Activated T-cell treated with anti-CD3 and anti-CD28 coated beads, Interleukin-2, amount 50 U/mL, for 1 hour (primary cell): Measurements from ENCODE around the gene ZSCAN31.
"Not testable (repeated sequence)": the region's sequence is repeated elsewhere in the genome, so short reads cannot be mapped to it uniquely, and the experiment has no call there.

ENCODE experiments used
- DNase-seq: peaks from one replicate; pipeline ENCODE4 v3.0.0-alpha.2; 2020

The ZSCAN31 gene

DNA sequence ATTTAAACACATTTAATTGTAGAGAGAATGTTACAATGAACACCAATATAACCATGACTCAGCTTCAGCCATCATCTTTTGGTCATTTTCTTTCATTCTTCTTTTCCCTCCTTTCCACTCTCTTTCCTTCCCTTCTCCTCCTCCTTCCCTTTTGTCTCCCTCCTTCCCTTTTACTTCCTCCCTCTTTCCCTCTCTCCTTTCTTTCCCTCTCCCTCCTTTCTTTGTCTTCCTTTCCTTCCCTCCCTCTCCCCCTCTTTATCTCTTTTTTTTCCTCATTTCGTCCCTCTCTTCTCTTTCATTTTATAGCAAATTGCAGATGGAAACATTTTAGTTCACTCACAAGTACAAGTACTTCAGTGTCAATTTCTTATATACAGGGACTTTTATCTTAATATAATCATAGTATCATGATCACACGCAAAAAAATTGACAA lies 15.6 kb upstream of the ZSCAN31 start:
- no peak for DNase-seq

DNA sequence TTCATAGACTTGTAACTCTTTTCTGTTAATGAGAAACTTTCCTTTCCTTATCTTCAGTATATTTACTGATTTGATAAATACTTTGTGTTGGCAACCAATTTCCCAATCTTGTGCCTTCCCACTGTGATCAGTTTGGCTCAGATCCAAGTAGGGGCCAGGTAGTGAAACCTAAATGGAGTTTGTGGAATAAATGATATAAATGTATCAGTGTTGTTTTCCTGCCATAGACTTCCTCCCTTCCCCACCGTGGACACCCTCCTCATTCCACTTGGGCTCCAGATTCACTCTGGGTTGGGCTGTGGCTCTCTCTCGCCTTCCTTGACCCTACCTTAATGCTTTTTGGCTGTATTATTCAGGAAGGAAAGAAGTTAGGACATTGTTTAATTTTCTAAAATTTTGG lies 15.1 kb upstream of the ZSCAN31 start:
- no peak for DNase-seq

GRCh38 chr6:28349892-28350737 lies 14.2 kb upstream of the ZSCAN31 start, which contains the start of gene ZKSCAN3:
ZKSCAN3 (plus strand) TSS chr6:28349947; CDS start chr6:28359587, 9,640 bp downstream.
- DNase-seq = peak; percentile 80

DNA sequence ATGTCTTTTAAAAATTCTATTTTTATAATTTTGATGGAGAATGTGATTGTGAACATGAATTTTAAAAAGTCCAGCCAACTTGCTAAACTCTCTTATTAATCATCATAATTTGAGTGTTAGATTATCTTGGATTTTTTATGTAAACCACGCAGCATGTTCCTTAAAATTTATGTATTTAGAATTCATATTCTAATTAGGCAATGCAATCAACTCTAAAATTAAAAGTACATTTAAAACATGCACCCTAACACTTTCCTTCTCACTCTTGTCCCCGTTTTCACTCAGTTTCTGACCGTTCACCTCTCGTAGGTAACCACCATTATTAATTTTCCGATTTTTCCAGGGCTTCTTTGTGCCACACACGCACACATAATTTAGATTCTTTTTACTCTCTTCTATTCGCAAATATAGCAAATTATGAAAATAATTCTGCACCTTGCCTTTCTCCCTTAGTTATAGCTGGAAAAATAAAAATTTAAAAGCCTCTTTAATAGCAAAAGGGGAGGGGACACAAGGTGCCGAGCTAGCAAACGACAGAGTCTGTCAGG lies 13.5 kb upstream of the ZSCAN31 start:
- DNase-seq = no peak

DNA sequence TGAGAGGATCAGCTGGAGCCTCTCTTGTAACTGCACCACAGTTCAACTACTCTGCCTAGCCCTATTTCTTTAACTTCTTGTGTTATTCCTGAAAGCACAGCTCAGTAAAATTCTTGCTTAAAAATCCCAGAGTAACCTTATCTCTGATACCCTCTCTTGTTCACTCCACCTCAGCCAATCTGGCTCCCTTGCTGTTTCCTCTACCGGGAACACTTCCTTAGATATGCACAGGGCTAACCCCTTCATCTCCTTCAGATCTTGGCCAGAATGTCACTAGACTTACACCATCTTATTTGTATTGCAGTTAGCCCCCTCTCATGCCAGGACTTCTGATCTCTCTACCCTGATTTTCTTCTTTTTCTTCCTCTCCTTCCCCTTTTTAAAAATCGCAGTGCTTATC lies 11.2 kb upstream of the ZSCAN31 start:
- no peak for DNase-seq

DNA sequence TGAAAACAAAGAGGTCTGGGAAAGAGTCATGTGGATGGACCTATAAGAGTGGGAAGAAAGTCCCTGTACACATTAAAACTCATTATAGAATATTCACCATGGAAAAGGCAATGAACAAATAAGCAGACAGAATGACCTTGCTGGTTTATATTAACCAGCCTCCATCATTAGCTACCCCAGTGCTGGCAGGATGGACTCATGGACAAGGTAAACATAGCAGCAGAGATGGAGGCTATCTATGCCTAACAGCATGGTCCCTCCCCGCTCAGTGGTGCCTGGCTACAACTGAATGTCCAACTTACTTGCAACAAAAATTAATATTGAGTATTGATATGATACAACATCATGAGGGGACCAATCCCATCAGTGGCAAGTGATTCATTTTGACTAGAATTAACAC lies 9.3 kb upstream of the ZSCAN31 start:
- DNase-seq = no peak

DNA sequence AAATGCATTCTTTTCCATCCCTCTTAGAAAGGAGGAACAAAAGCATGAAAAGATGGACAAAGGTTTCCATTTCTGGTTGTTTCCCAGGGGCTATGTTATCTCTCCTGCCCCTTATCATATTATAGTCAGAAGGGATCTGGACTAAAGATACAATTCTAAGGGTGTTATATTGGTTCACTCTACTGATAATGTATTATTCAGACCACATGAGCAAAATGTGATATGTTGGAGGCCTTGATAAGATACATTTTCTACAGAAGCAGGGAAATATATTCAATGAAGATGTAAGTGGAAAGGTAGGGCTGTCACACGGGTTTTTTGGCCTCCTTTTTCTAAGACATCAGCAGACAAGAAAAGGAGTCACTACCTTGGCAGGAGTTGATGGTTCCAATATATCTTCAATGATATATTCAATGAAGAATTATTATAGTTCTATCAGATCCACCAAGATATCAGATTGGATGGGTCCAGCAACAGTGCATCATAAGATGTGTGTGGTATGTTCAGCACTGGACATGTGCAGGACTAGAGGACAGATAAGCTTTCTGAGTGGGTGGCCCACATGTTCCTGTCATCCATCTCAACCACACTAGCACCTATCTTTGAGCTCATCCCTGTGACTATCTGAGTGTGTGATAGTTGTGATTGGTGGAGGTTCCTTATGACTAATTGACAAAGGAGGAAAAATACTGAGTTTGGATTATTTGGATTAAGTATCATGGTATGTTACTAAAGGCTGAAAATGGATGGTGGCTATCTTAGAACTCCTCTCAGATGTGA lies 8.1 kb upstream of the ZSCAN31 start:
- no peak for DNase-seq

- DNase-seq = no peak
Observed at GRCh38 chr6:28340310-28341095, 4.6 kb upstream of the ZSCAN31 start.

DNA sequence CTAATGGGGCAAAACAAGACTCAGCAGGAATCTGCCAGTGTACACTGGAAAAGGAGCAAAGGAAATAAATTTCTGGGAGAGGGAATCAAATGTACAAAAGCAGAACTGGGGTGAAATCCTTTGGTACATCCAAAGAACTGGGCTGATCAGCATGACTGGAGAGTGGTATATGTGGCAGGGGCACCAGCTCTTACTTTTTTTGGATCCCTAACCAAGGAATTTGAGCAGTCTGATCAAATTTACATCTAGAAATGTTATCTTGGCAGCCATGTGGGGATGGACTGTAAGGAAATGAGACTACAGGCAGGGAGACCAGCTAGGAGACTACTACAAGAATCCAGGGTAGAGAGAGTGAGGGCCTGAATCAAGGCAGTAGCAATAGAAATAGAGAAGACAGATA lies 1.2 kb upstream of the ZSCAN31 start:
- no peak for DNase-seq

DNA sequence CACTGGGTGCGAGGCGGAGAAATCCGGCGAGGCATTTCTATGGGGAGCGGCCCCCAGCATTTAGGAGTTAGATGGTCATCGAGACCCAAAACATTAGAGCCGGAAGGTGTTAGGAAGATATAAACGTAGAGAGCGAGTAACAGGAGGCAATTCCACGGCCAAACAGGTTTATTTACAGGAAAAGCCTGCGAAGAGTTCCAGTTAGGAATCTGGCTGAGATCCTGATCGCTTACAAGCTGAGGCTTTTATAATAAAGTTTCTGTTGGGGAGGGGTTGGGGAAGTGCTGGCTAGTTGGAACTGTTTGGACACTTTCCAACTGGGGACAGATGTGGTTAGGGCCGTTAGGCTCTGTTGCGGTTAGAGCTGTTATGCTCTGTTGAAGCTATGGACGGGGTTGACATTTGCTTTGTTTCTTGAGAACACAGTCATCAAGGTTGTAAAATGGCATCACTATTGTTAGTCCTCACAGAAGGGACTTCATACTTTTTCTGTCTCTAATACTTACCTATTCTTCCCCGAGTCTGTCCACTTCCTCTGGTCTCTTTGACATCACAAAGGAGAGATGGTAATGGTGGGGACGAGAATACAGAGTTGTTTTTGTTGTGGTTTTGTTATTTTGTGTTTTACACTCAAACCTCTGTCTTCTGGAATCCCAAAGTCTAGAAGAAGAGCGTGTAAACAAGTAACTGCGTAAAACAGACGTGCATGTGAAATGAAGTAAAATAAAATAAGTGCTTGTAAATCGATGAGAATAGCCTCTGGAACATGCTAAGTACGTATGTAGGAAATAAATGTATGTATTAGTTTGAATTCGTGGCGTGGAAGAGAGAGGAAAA lies 554 bp upstream of the ZSCAN31 start:
- DNase-seq = no peak

DNA sequence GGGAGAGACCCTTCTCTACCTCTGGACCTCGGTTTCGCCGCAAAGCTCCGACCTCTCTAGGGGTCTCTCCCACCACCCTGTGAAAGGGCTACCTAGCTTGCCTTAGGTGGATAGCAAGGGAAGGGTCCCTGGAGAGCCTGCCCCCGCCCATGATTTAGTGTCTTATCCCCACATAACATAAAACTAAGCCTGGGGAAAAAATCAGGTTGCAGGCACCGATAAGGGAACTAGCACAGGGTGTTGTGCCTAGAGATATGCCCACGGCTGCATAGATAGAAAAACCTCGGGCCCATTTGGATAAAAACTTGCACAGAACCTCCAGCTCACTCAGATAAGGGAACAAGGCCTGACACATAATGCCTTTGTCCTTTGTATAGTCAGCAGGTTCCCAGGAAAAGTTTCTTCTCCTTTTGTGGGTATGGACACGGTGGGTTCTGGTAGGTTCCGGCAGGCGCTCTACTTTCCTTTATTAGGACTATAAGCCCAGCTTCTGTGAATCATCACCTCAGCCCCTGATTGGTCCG lies 846 bp downstream of the ZSCAN31 start:
- no peak for DNase-seq

DNA sequence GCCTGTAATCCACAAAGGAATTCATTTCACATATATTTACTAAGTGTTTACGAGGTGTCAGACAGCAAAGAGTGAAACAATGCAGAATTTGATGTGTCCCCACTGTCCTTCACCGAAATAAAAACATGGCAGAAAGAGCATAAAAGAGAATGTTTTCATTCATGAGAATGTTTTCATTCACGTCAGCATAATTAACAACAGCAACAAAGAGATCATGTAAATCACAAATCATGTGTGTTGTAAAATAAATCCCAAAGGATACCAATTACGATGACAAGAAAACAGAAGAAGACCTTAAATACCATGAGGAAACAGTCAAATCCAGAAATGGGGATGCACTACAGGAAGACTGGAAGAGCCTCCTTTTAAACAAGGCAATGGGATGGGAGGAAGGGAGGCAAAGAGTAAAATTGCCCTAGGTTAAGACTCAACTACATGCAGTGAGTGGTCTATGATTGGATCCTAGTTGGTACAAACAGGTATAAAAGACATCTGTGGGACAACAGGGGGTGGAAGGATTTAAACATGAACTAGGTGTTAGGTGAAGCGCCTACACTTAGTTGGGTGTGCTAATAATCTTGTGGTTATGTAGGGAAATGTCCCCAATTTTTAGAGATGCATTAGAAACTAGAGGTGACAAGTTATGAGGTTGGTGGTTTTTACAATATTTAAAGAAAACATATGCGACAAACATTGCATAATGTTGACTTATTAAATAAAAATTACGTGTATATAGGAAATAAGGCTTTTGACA lies 1.5 kb downstream of the ZSCAN31 start:
- no peak for DNase-seq

GRCh38 chr6:28333599-28334018 lies 2.3 kb downstream of the ZSCAN31 start:
- DNase-seq = no peak

DNA sequence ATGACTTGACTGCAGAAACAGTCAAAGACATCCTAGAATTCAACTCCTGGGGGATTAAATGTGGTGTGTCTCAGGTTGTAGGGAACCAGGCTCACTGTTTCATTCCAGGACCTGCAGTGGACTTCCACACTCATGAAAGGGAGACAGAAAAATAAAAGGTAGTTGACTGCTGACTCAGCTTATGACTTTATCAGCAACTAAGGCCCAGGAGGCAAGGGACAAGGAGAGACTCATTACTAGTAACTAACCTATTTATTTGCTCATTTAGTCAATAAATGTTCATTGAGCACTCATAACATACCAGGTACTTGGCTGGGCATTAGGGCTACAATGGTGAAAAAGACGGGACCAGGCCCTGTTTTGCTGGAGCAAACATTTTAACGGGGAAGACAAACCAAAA lies 2.9 kb downstream of the ZSCAN31 start:
- no peak for DNase-seq

GRCh38 chr6:28330041-28330440 lies 5.9 kb downstream of the ZSCAN31 start:
- DNase-seq = no peak

DNA sequence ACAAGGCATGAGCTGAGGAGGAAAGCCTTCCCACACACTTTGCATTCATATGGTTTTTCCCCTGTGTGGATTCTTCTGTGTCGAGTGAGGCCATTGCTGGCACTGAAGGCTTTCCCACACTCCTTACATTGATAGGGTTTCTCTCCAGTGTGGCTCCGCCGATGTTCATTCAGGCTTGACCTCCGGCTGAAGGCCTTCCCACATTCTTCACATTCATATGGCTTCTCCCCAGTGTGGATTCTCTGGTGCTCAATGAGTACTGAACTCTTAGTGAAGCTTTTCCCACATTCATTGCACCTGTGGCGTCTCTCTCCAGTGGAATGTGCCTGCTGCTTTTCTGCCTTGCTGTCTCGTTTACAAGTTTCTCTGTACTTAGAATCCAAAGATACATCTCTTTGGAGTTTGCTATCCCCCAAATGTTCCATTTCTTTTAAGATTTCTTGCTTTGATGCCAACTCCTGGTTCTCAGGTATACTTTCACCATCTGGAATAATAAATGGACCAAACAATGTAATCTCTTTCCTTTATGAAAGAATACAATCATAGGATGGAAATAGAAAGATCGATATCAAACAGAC lies 9.5 kb downstream of the ZSCAN31 start:
- DNase-seq = no peak

GRCh38 chr6:28323813-28324424 lies 12.0 kb downstream of the ZSCAN31 start:
- DNase-seq = no peak

DNA sequence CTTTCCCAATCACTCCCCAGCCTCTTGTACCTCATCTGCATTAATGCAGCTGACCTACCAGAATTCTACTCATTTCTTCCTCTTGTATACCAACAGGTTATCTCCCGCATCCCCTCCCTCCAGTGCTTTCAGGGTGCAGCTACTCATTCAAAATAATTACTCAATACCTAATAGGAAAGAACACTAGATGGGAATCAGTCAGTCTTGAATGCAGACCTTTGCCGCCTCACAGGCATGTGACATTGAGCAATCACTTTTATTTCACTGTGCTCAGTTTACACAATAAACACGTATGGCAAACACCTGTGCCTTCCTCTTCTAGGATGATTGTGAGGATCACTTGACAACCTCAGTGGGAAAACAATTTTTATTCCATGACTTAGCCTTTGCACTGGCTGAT lies 13.3 kb downstream of the ZSCAN31 start:
- DNase-seq = no peak

- DNase-seq = not testable (repeated sequence)
Observed at GRCh38 chr6:28317866-28318265, 18.1 kb downstream of the ZSCAN31 start.

DNA sequence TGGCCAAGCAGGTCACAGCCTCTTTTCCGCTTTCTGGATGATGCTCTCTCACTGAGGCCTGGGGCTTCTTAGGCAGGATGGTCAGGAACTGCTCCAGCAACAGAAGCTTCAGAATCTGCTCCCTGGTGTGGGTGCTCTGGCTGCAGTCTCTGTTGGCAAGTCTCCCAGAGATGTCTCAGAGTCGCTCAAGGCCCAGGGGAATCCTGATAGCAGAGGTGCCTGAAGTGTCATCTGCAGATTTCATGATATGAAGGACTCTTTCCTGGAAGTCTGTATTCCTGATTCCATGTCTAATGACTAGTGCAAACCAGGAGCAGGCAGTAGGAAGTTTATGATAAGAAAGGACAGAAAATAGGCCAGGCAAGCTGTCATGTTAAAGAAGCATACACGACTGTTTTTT lies 20.3 kb downstream of the ZSCAN31 start:
- no peak for DNase-seq
